Naive thymus-derived CD4-positive, alpha-beta T cell (primary cell): ENCODE measurements around the gene ABCB11. TPM values are rescaled to one million over a fixed set of nuclear protein-coding genes. Genes with fewer than 3 reads are reported as not detected.
A peak's percentile ranks its signal among the peaks of the same experiment; 100 is the strongest.

Source experiments
- ATAC-seq: fragments of 150-1000 bp; cut with Tn5 transposase; 2 replicates; pipeline ENCODE4 v1.10.0; 2021; ENCODE audit warnings: mild to moderate bottlenecking, moderate library complexity
- CTCF ChIA-PET: fragments of 350-600 bp; sonication (Branson Sonifier 250); formaldehyde crosslinking; loops from one replicate; lab custom pipeline; 2021; ENCODE audit warnings: antibody characterized with exemption; lab: Charles Lee
- POLR2A ChIA-PET: fragments of 350-600 bp; sonication (Branson Sonifier 250); formaldehyde crosslinking; loops from one replicate; lab custom pipeline; 2021; ENCODE audit warnings: antibody characterized with exemption, inconsistent platforms; lab: Charles Lee
- DNase-seq, 9 donors: peaks; one replicate each; pipeline versions ENCODE4 v3.0.0 to v3.0.0-alpha.2; 2020 to 2022; ENCODE audit warnings: mixed read lengths in 1 of 9
- H3K27ac ChIP-seq: one replicate; pipeline ENCODE4 v1.7.0; 2013; ENCODE audit warnings: mild to moderate bottlenecking, low read depth, low read length, moderate library complexity
- H3K27me3 ChIP-seq, 2 donors: one replicate each; pipeline ENCODE4 v1.7.0; 2013; ENCODE audit warnings: low read length in 2 of 2, mild to moderate bottlenecking in 2 of 2, moderate library complexity in 2 of 2; ENCODE audit not compliant: control insufficient read depth in 2 of 2, insufficient read depth in 2 of 2
- H3K36me3 ChIP-seq, 3 experiments: 1 replicate in 2 of 3; 2 replicates in 1 of 3; pipeline ENCODE4 v1.7.0; 2013; ENCODE audit warnings: low read length in 3 of 3, mild to moderate bottlenecking in 3 of 3, moderate library complexity in 1 of 3; ENCODE audit not compliant: insufficient read depth in 3 of 3, control insufficient read depth in 2 of 3
- H3K4me1 ChIP-seq, 2 donors: one replicate each; pipeline ENCODE4 v1.7.0; 2013; ENCODE audit warnings: low read length in 2 of 2, mild to moderate bottlenecking in 2 of 2, moderate library complexity in 1 of 2; ENCODE audit not compliant: control insufficient read depth in 2 of 2, insufficient read depth in 2 of 2
- H3K4me3 ChIP-seq: 2 replicates; pipeline ENCODE4 v1.7.0; 2013; ENCODE audit warnings: mild to moderate bottlenecking, low read length
- H3K9me3 ChIP-seq, 3 experiments: 1 replicate in 2 of 3; 2 replicates in 1 of 3; pipeline ENCODE4 v1.7.0; 2013; ENCODE audit warnings: low read length in 3 of 3; ENCODE audit not compliant: control insufficient read depth in 2 of 3
- H3K27ac Mint-ChIP-seq, 9 donors: one replicate each; pipeline ENCODE4 v1.8.0; 2020 to 2022; ENCODE audit warnings: mixed read lengths in 9 of 9, mild to moderate bottlenecking in 8 of 9, moderate library complexity in 5 of 9, inconsistent platforms in 2 of 9
- H3K27me3 Mint-ChIP-seq, 5 donors: one replicate each; pipeline ENCODE4 v1.8.0; 2021 to 2022; ENCODE audit warnings: mixed read lengths in 5 of 5, mild to moderate bottlenecking in 1 of 5
- H3K36me3 Mint-ChIP-seq, 5 donors: one replicate each; pipeline ENCODE4 v1.8.0; 2020 to 2022; ENCODE audit warnings: mixed read lengths in 5 of 5, mild to moderate bottlenecking in 3 of 5, inconsistent platforms in 1 of 5
- H3K4me1 Mint-ChIP-seq, 7 donors: one replicate each; pipeline ENCODE4 v1.8.0; 2020 to 2022; ENCODE audit warnings: mixed read lengths in 7 of 7, mild to moderate bottlenecking in 3 of 7, inconsistent platforms in 1 of 7
- H3K4me3 Mint-ChIP-seq, 10 donors: one replicate each; pipeline ENCODE4 v1.8.0; 2020 to 2022; ENCODE audit warnings: mild to moderate bottlenecking in 10 of 10, mixed read lengths in 10 of 10, moderate library complexity in 6 of 10, inconsistent platforms in 2 of 10
- H3K9me3 Mint-ChIP-seq, 11 donors: one replicate each; pipeline ENCODE4 v1.8.0; 2020 to 2022; ENCODE audit warnings: mixed read lengths in 11 of 11, mild to moderate bottlenecking in 4 of 11, inconsistent platforms in 1 of 11, moderate library complexity in 1 of 11
- intact Hi-C, 2 donors: fragments of 100-400 bp; cut with micrococcal nuclease; formaldehyde crosslinking; loops; one replicate each; pipeline ENCODE4 v1.15.1; 2023
- polyA plus RNA-seq, 2 donors: library from polyadenylated mRNA; unstranded; fragments of 300-500 nt; fragmentation: Illumina TruSeq; gene quantifications; one replicate each; pipeline ENCODE4 v1.2.3, GENCODE V29; 2021
- total RNA-seq, 6 experiments: library from RNA in 5 of 6; stranded (reverse) in 5 of 6; gene quantifications; 1 replicate in 5 of 6; 2 replicates in 1 of 6; pipeline ENCODE4 v1.2.3 and lab custom pipeline; 2021 to 2026

The ABCB11 gene
- total and polyA plus RNA-seq, 7 experiments from 2014 or later: not detected

GRCh38 chr2:168961450-168962229 is 69.5 kb downstream of the ABCB11 start:
- no peaks in the 10 kb centered on the region for H3K36me3 Mint-ChIP-seq
- H3K4me1 Mint-ChIP-seq: peaks cover 6 to 25% (median 20%) of the 10 kb centered on the region in 7 donors
- POLR2A ChIA-PET: no interaction called here
- H3K27me3 Mint-ChIP-seq: peaks cover 0 to 13% (median 10%) of the 10 kb centered on the region in 5 donors
- H3K36me3 ChIP-seq: no peaks in the 10 kb centered on the region
- no peak overlapping the region for H3K27ac ChIP-seq
- no peaks in the 10 kb centered on the region for H3K9me3 ChIP-seq
- peak; percentile 91 for ATAC-seq
- H3K27ac Mint-ChIP-seq: no peak overlapping the region
- H3K27me3 ChIP-seq: no peaks in the 10 kb centered on the region
- intact Hi-C loops: loop anchor here (1.0 to 5.0 kb wide), 7 partner anchors 146 to 966 kb away; no protein-coding TSS in a partner anchor
- H3K4me3 Mint-ChIP-seq: no peak overlapping the region
- peak in 7 of 9 donors; percentile 20 to 60 (median 56) for DNase-seq
- no peaks in the 10 kb centered on the region for H3K9me3 Mint-ChIP-seq
- H3K4me3 ChIP-seq: no peak overlapping the region
- CTCF ChIA-PET: interaction anchor here (0.7 to 2.8 kb wide), 7 partner anchors 29 to 181 kb away, joined by 3 to 15 read pairs (median 5); no protein-coding TSS in a partner anchor
- peaks cover 14 to 32% of the 10 kb centered on the region in 2 donors for H3K4me1 ChIP-seq

- Histone ChIP-seq H3K36me3 (no peaks in the 10 kb centered on the region), H3K4me3 (no peak overlapping the region), H3K27me3 (no peaks in the 10 kb centered on the region), H3K4me1 (no peaks in the 10 kb centered on the region), H3K9me3 (no peaks in the 10 kb centered on the region), H3K27ac (no peak overlapping the region)
- Mint-ChIP-seq H3K27ac (no peak overlapping the region), H3K36me3 (peaks cover 0 to 9% (median 0%) of the 10 kb centered on the region in 5 donors), H3K4me1 (peaks cover 0 to under 1% (median 0%) of the 10 kb centered on the region in 7 donors), H3K9me3 (peaks cover 0 to 34% (median 11%) of the 10 kb centered on the region in 11 donors), H3K27me3 (peaks cover 4 to 41% (median 28%) of the 10 kb centered on the region in 5 donors), H3K4me3 (no peak overlapping the region)
- CTCF ChIA-PET: no interaction called here
- ATAC-seq (no peak), DNase-seq (no peak)
- intact Hi-C loops: no loop called here
- POLR2A ChIA-PET: no interaction called here
These were observed 74.7 kb downstream of the ABCB11 start for GRCh38 chr2:168956392-168956791.

GRCh38 chr2:168955321-168955720 is 75.8 kb downstream of the ABCB11 start:
- Mint-ChIP-seq H3K4me3 (no peak overlapping the region), H3K27me3 (peaks cover 4 to 46% (median 28%) of the 10 kb centered on the region in 5 donors), H3K36me3 (peaks cover 0 to 9% (median 0%) of the 10 kb centered on the region in 5 donors), H3K9me3 (peaks cover 0 to 34% (median 11%) of the 10 kb centered on the region in 11 donors), H3K4me1 (no peaks in the 10 kb centered on the region), H3K27ac (no peak overlapping the region)
- DNase-seq (no peak), ATAC-seq (no peak)
- intact Hi-C loops: no loop called here
- no peaks in the 10 kb centered on the region for H3K4me1 ChIP-seq
- ChIA-PET POLR2A (no interaction called here), CTCF (no interaction called here)
- no peaks in the 10 kb centered on the region for H3K36me3 ChIP-seq
- no peaks in the 10 kb centered on the region for H3K27me3 ChIP-seq
- H3K27ac ChIP-seq: no peak overlapping the region
- no peak overlapping the region for H3K4me3 ChIP-seq
- H3K9me3 ChIP-seq: no peaks in the 10 kb centered on the region

GRCh38 chr2:168954256-168954655 is 76.9 kb downstream of the ABCB11 start:
- no peak overlapping the region for H3K4me3 Mint-ChIP-seq

GRCh38 chr2:168952424-168952823 is 78.7 kb downstream of the ABCB11 start:
- no peaks in the 10 kb centered on the region for H3K4me1 ChIP-seq
- no peaks in the 10 kb centered on the region for H3K27me3 ChIP-seq
- no peaks in the 10 kb centered on the region for H3K9me3 ChIP-seq
- ChIA-PET CTCF (no interaction called here), POLR2A (no interaction called here)
- no peak overlapping the region for H3K27ac Mint-ChIP-seq
- no peak for ATAC-seq
- intact Hi-C loops: no loop called here
- no peaks in the 10 kb centered on the region for H3K36me3 ChIP-seq
- H3K9me3 Mint-ChIP-seq: peaks cover 0 to 34% (median 11%) of the 10 kb centered on the region in 11 donors
- no peak overlapping the region for H3K27ac ChIP-seq
- H3K4me3 ChIP-seq: no peak overlapping the region
- H3K36me3 Mint-ChIP-seq: peaks cover 0 to 9% (median 0%) of the 10 kb centered on the region in 5 donors
- H3K27me3 Mint-ChIP-seq: peaks cover 4 to 49% (median 25%) of the 10 kb centered on the region in 5 donors
- DNase-seq: no peak
- peaks cover 0 to 7% (median 0%) of the 10 kb centered on the region in 7 donors for H3K4me1 Mint-ChIP-seq
- no peak overlapping the region for H3K4me3 Mint-ChIP-seq

More at GRCh38 chr2:168954256-168954655, 76.9 kb downstream of the ABCB11 start:
- Mint-ChIP-seq H3K27ac (no peak overlapping the region), H3K9me3 (peaks cover 0 to 34% (median 11%) of the 10 kb centered on the region in 11 donors), H3K4me1 (no peaks in the 10 kb centered on the region), H3K27me3 (peaks cover 4 to 46% (median 28%) of the 10 kb centered on the region in 5 donors), H3K36me3 (peaks cover 0 to 9% (median 0%) of the 10 kb centered on the region in 5 donors)
- POLR2A ChIA-PET: no interaction called here
- CTCF ChIA-PET: interaction anchor here (0.6 kb wide), 1 partner anchor 39 kb away, joined by 7 read pairs; no protein-coding TSS in a partner anchor
- no peak for ATAC-seq
- Histone ChIP-seq H3K27me3 (no peaks in the 10 kb centered on the region), H3K9me3 (no peaks in the 10 kb centered on the region), H3K27ac (no peak overlapping the region), H3K36me3 (no peaks in the 10 kb centered on the region), H3K4me1 (no peaks in the 10 kb centered on the region), H3K4me3 (no peak overlapping the region)
- DNase-seq: no peak
- intact Hi-C loops: no loop called here

- Mint-ChIP-seq H3K9me3 (peaks cover 0 to 34% (median 11%) of the 10 kb centered on the region in 11 donors), H3K4me3 (no peak overlapping the region), H3K27me3 (peaks cover 4 to 52% (median 20%) of the 10 kb centered on the region in 5 donors), H3K36me3 (peaks cover 0 to 9% (median 0%) of the 10 kb centered on the region in 5 donors), H3K4me1 (peaks cover 0 to 7% (median 0%) of the 10 kb centered on the region in 7 donors), H3K27ac (no peak overlapping the region)
- Histone ChIP-seq H3K4me3 (no peak overlapping the region), H3K36me3 (no peaks in the 10 kb centered on the region), H3K27me3 (no peaks in the 10 kb centered on the region), H3K9me3 (no peaks in the 10 kb centered on the region), H3K4me1 (no peaks in the 10 kb centered on the region), H3K27ac (no peak overlapping the region)
- ChIA-PET CTCF (no interaction called here), POLR2A (no interaction called here)
- intact Hi-C loops: no loop called here
- ATAC-seq (no peak), DNase-seq (no peak)
These were observed 79.3 kb downstream of the ABCB11 start for GRCh38 chr2:168951871-168952270.
